Gastroesophageal sphincter (tissue), 3 donors: Measurements from ENCODE around the gene CHI3L1.

Source experiments
- CTCF ChIP-seq, 4 experiments: fragments of 200-600 bp in 2 of 4; fragments of 450-650 bp in 2 of 4; sonication (generic) in 1 of 4; IDR thresholded peaks; one replicate each; pipeline ENCODE4 v1.5.1; 2017 to 2019; ENCODE audit warnings: antibody characterized with exemption in 4 of 4, mild to moderate bottlenecking in 2 of 4, moderate library complexity in 2 of 4
- POLR2AphosphoS5 ChIP-seq: sonication (generic); formaldehyde crosslinking; IDR thresholded peaks from one replicate; pipeline ENCODE4 v1.6.1; 2017; ENCODE audit warnings: antibody characterized with exemption

GRCh38 chr1:203188686-203189232, 2.3 kb upstream of the CHI3L1 start:
- TF ChIP-seq CTCF (IDR thresholded peaks at IDR 0.05) (no peak), POLR2AphosphoS5 (no peak)
